Skeletal muscle tissue (tissue), 4 donors: Measurements from ENCODE around the gene SUV39H2. TPM values are rescaled to one million over a fixed set of nuclear protein-coding genes. Genes with fewer than 3 reads are reported as not detected.
"Not testable (repeated sequence)": the region's sequence is repeated elsewhere in the genome, so short reads cannot be mapped to it uniquely, and the experiment has no call there.

Source experiments
- H3K27ac ChIP-seq: one replicate; pipeline ENCODE4 v1.7.0; 2013; ENCODE audit warnings: mild to moderate bottlenecking, low read depth, low read length, inconsistent platforms
- H3K27me3 ChIP-seq, 3 donors: one replicate each; pipeline ENCODE4 v1.7.0; 2013; ENCODE audit warnings: low read length in 3 of 3; ENCODE audit not compliant: control insufficient read depth in 3 of 3, insufficient read depth in 3 of 3
- H3K36me3 ChIP-seq, 3 donors: one replicate each; pipeline ENCODE4 v1.7.0; 2013; ENCODE audit warnings: low read length in 3 of 3; ENCODE audit not compliant: control insufficient read depth in 3 of 3, insufficient read depth in 3 of 3
- H3K4me1 ChIP-seq, 3 donors: one replicate each; pipeline ENCODE4 v1.7.0; 2013; ENCODE audit warnings: low read length in 3 of 3, mild to moderate bottlenecking in 3 of 3; ENCODE audit not compliant: control insufficient read depth in 3 of 3, insufficient read depth in 3 of 3
- H3K4me3 ChIP-seq, 3 donors: one replicate each; pipeline ENCODE4 v1.7.0; 2013; ENCODE audit warnings: low read length in 3 of 3
- H3K9ac ChIP-seq, 3 donors: one replicate each; pipeline ENCODE4 v1.7.0; 2013; ENCODE audit warnings: low read length in 3 of 3, mild to moderate bottlenecking in 3 of 3, moderate library complexity in 2 of 3, low read depth in 1 of 3
- H3K9me3 ChIP-seq, 3 donors: one replicate each; pipeline ENCODE4 v1.7.0; 2013; ENCODE audit warnings: low read length in 3 of 3; ENCODE audit not compliant: control insufficient read depth in 3 of 3
- total RNA-seq: library from RNA; depleted of rRNA; stranded (reverse); fragments of >200 nt; gene quantifications from one replicate; pipeline ENCODE4 v1.2.3, GENCODE V29; 2014
- donor health status: Osteomylitis.

Gene SUV39H2
- total RNA-seq, 1 donor from 2014 or later = 13.0 TPM

GRCh38 chr10:14904864-14905263, 26.2 kb downstream of the SUV39H2 start:
- Histone ChIP-seq H3K36me3 (peaks cover 5 to 38% (median 21%) of the 10 kb centered on the region in 3 donors), H3K9me3 (no peaks in the 10 kb centered on the region), H3K4me1 (no peaks in the 10 kb centered on the region), H3K9ac (no peak overlapping the region), H3K27ac (no peak overlapping the region), H3K4me3 (no peak overlapping the region), H3K27me3 (no peaks in the 10 kb centered on the region)

DNA sequence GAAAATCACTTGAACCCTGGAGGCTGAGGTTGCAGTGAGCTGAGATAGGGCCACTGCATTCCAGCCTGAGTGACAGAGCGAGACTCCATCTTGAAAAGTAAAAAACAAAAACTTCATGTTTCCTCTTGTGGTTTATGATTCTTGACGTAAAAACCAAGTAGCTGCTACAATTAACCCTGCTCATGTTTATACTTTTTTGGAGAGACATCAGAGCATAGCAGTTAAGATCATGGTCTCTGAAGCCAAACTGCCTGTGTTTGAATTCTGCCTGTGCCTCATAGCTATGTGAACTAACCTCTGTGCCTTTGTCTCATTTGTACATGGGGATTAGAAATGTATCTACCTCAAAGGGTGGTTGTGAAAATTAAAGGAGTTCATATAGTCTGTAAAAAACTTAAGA, 27.2 kb downstream of the SUV39H2 start:
- no peak overlapping the region for H3K27ac ChIP-seq
- H3K27me3 ChIP-seq = no peaks in the 10 kb centered on the region
- no peaks in the 10 kb centered on the region for H3K9me3 ChIP-seq
- no peaks in the 10 kb centered on the region for H3K4me1 ChIP-seq
- no peak overlapping the region for H3K9ac ChIP-seq
- H3K4me3 ChIP-seq = no peak overlapping the region
- H3K36me3 ChIP-seq = peaks cover 5 to 43% (median 27%) of the 10 kb centered on the region in 3 donors

GRCh38 chr10:14906765-14907164, 28.1 kb downstream of the SUV39H2 start:
- Histone ChIP-seq H3K4me1 (no peaks in the 10 kb centered on the region), H3K4me3 (no peak overlapping the region), H3K27ac (no peak overlapping the region), H3K36me3 (peaks cover 5 to 41% (median 30%) of the 10 kb centered on the region in 3 donors), H3K9me3 (no peaks in the 10 kb centered on the region), H3K27me3 (no peaks in the 10 kb centered on the region), H3K9ac (no peak overlapping the region)

- not testable (repeated sequence) for H3K27ac ChIP-seq, H3K4me3 ChIP-seq, H3K9me3 ChIP-seq, H3K4me1 ChIP-seq, H3K27me3 ChIP-seq, H3K9ac ChIP-seq
- peaks cover 5 to 38% (median 30%) of the 10 kb centered on the region in 3 donors for H3K36me3 ChIP-seq
Measured at GRCh38 chr10:14907591-14907990, 28.9 kb downstream of the SUV39H2 start.

- Histone ChIP-seq H3K27ac (no peak overlapping the region), H3K36me3 (peaks cover 5 to 37% (median 30%) of the 10 kb centered on the region in 3 donors), H3K9me3 (no peaks in the 10 kb centered on the region), H3K4me3 (no peak overlapping the region), H3K9ac (no peak overlapping the region), H3K4me1 (no peaks in the 10 kb centered on the region), H3K27me3 (no peaks in the 10 kb centered on the region)
Measured at GRCh38 chr10:14909101-14909500, 30.4 kb downstream of the SUV39H2 start.

DNA sequence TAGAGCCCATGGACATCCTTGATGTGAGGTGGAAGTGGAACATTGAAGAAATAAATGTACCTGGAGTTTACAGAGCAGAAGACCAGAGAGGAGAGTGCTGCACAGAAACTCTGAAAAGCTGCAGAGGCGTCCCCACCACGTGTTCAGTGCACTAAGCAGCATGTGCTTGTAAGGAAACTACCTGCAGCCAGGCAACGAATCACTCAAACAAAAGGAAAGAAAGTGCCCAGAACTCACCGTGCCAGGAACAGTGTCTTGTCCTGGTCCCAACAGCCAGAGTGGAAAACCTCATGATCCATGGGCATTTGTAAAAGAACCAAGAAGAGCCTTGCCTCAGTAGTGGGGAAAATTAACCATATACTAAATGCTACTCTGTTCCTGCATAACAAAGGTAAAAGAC, 32.3 kb downstream of the SUV39H2 start:
- Histone ChIP-seq H3K36me3 (peaks cover 5 to 37% (median 30%) of the 10 kb centered on the region in 3 donors), H3K9me3 (peaks cover 0 to 1% (median 0%) of the 10 kb centered on the region in 3 donors), H3K4me1 (no peaks in the 10 kb centered on the region), H3K9ac (no peak overlapping the region), H3K27ac (no peak overlapping the region), H3K27me3 (no peaks in the 10 kb centered on the region), H3K4me3 (no peak overlapping the region)

GRCh38 chr10:14911801-14912200, 33.1 kb downstream of the SUV39H2 start:
- Histone ChIP-seq H3K27ac (no peak overlapping the region), H3K4me3 (no peak overlapping the region), H3K27me3 (no peaks in the 10 kb centered on the region), H3K4me1 (no peaks in the 10 kb centered on the region), H3K9me3 (peaks cover 0 to 8% (median 4%) of the 10 kb centered on the region in 3 donors), H3K9ac (no peak overlapping the region), H3K36me3 (peaks cover 6 to 42% (median 30%) of the 10 kb centered on the region in 3 donors)

DNA sequence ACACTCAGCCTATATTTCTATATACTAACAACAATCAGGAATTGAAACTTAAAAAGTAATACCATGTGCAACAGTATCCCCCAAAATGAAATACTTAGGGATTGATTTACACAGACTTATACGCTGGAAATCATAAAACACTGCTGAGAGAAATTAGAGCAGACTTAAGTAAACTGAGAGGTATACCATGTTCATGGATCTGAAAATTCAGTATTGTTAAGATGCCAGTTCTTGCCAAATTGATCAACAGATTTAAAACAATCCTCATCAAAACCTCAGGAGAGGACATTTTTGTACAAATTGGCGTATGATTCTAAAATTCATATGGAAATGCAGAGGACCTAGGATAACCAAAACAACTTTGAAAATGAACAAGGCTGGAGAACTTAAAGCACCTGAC, 37.9 kb downstream of the SUV39H2 start:
- Histone ChIP-seq H3K36me3 (peaks cover 20 to 45% (median 23%) of the 10 kb centered on the region in 3 donors), H3K27me3 (no peaks in the 10 kb centered on the region), H3K27ac (no peak overlapping the region), H3K4me3 (no peak overlapping the region), H3K4me1 (no peaks in the 10 kb centered on the region), H3K9ac (no peak overlapping the region), H3K9me3 (peaks cover 0 to 15% (median 14%) of the 10 kb centered on the region in 3 donors)

GRCh38 chr10:14917827-14918226, 39.2 kb downstream of the SUV39H2 start:
- Histone ChIP-seq H3K4me1 (no peaks in the 10 kb centered on the region), H3K36me3 (peaks cover 24 to 48% (median 30%) of the 10 kb centered on the region in 3 donors)

DNA sequence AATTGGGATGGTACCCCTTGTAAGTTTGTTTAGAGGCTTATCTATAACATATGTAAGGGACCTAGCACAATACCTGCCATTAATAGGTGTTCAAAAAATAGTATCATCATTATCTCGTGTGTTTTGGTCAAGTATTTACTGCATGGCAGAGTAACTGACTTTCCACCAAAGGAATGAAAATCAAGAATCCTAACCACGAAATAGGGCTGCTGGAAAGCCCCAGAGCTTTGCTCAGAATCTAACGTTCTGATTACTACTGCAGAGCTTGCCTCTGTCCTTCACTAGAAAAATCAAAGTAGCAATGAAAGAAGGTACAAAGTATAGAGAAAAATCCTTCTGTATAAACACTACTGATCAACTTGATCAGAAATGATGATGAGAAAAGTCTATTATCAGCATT, 40.3 kb downstream of the SUV39H2 start:
- Histone ChIP-seq H3K9ac (no peak overlapping the region), H3K27me3 (no peaks in the 10 kb centered on the region), H3K27ac (no peak overlapping the region), H3K36me3 (peaks cover 28 to 53% (median 35%) of the 10 kb centered on the region in 3 donors), H3K4me1 (no peaks in the 10 kb centered on the region), H3K4me3 (no peak overlapping the region), H3K9me3 (peaks cover 0 to 15% (median 14%) of the 10 kb centered on the region in 3 donors)

More at GRCh38 chr10:14917827-14918226, 39.2 kb downstream of the SUV39H2 start:
- H3K27ac ChIP-seq = no peak overlapping the region
- H3K4me3 ChIP-seq = no peak overlapping the region
- H3K27me3 ChIP-seq = no peaks in the 10 kb centered on the region
- H3K9ac ChIP-seq = no peak overlapping the region
- peaks cover 0 to 15% (median 14%) of the 10 kb centered on the region in 3 donors for H3K9me3 ChIP-seq
